K562 (cell line): ENCODE measurements around the gene SLC39A7. TPM values are rescaled to one million over a fixed set of nuclear protein-coding genes. Genes with fewer than 3 reads are reported as not detected.

Experiments used
- CC2D1A ChIP-seq: fragments of 450-650 bp; IDR thresholded peaks from 2 replicates; pipeline ENCODE4 v1.6.1; 2017; ENCODE audit warnings: mild to moderate bottlenecking
- CHD7 ChIP-seq: fragments of 200-600 bp; sonication (generic); IDR thresholded peaks from one replicate; pipeline ENCODE4 v1.6.1; 2012; ENCODE audit warnings: mild to moderate bottlenecking, low read depth, low read length, inconsistent platforms
- E2F3 ChIP-seq: fragments of 250-450 bp; sonication (Bioruptor Pico); IDR thresholded peaks from 2 replicates; pipeline ENCODE4 v1.4.0; 2020; ENCODE audit warnings: mild to moderate bottlenecking
- HBP1 ChIP-seq: fragments of 450-650 bp; formaldehyde crosslinking; IDR thresholded peaks from 2 replicates; pipeline ENCODE4 v1.4.0; 2022; ENCODE audit warnings: missing genetic modification characterization
- HDGF ChIP-seq: fragments of 450-650 bp; IDR thresholded peaks from 2 replicates; pipeline ENCODE4 v1.6.1; 2016
- ILK ChIP-seq: fragments of 450-650 bp; IDR thresholded peaks from 2 replicates; pipeline ENCODE4 v1.6.1; 2016; ENCODE audit warnings: missing genetic modification characterization, low read depth, mild to moderate bottlenecking, missing compliant biosample characterization, moderate library complexity, borderline replicate concordance
- MLLT1 ChIP-seq, 2 experiments: fragments of 450-650 bp; IDR thresholded peaks; 2 replicates each; pipeline ENCODE4 v1.6.1; 2016
- RAD21 ChIP-seq, 2 experiments: fragments of 250-450 bp in 1 of 2; fragments of 450-650 bp in 1 of 2; sonication (Bioruptor Pico) in 1 of 2; formaldehyde crosslinking in 1 of 2; IDR thresholded peaks in 1 of 2; conservative IDR thresholded peaks in 1 of 2; 2 replicates each; pipeline versions ENCODE4 v1.4.0 to v1.8.0; 2020 to 2022; ENCODE audit warnings: mild to moderate bottlenecking in 2 of 2, moderate library complexity in 1 of 2
- SMAD2 ChIP-seq: fragments of 150-350 bp; IDR thresholded peaks from 2 replicates; pipeline ENCODE4 v1.6.1; 2014; ENCODE audit warnings: low read depth, mild to moderate bottlenecking, low read length
- ZFP91 ChIP-seq: sonication (generic); formaldehyde crosslinking; IDR thresholded peaks from 2 replicates; pipeline ENCODE4 v1.8.0; 2022; ENCODE audit warnings: mild to moderate bottlenecking, missing genetic modification reagents
- ZNF75A ChIP-seq: fragments of 450-650 bp; formaldehyde crosslinking; IDR thresholded peaks from 2 replicates; pipeline ENCODE4 v1.4.0; 2020; ENCODE audit warnings: mild to moderate bottlenecking
- polyA plus RNA-seq, 8 experiments: library from polyadenylated mRNA; depleted of rRNA in 4 of 8; stranded (reverse) in 5 of 8; unstranded in 3 of 8; fragments of >200 nt; fragmentation: Nextera tagmentation in 2 of 8; fragmentation: Illumina TruSeq in 1 of 8; extraction: Ambion mirVana in 2 of 8; extraction: Trizol in 1 of 8; gene quantifications; 2 replicates each; pipeline versions ENCODE4 v1.2.1 to v1.2.3, GENCODE V29; 2011 to 2014; ENCODE audit warnings: inconsistent platforms in 1 of 8, missing spikeins in 1 of 8
- total RNA-seq, 7 experiments: library from RNA; depleted of rRNA in 6 of 7; stranded (reverse); fragments of >200 nt in 6 of 7; fragmentation: Illumina TruSeq in 2 of 7; extraction: Trizol in 2 of 7; gene quantifications; 2 replicates each; pipeline versions ENCODE4 v1.2.1 to v1.2.3, GENCODE V29; 2011 to 2021; ENCODE audit warnings: low replicate concordance in 1 of 7

SLC39A7 gene
- total and polyA plus RNA-seq, 9 of the 15 experiments (the other 6 are each of a cell fraction or from before 2014, with no cell fraction given): 21.7 to 169 (median 121) TPM

- no peak for TF ChIP-seq CHD7
- TF ChIP-seq MLLT1 (IDR thresholded peaks at IDR 0.05): peak; percentile 58 to 64; a peak in 2 of 4 replicates
- TF ChIP-seq CC2D1A: 0 out of 2 replicates have a peak, but pooled peaks have one; percentile 11
- no peak for TF ChIP-seq HBP1 (CRISPR knock-in tag)
- TF ChIP-seq ZNF75A: no peak
- no peak for TF ChIP-seq SMAD2
- peak in 1 of 2 experiments; percentile 27; a peak in 1 of 4 replicates for TF ChIP-seq RAD21 (CRISPR knock-in tag; conservative IDR thresholded peaks at IDR 0.05 in 1 of 2, IDR thresholded peaks at IDR 0.05 in 1 of 2)
- TF ChIP-seq HDGF: 0 out of 2 replicates have a peak, but pooled peaks have one; percentile 22
- TF ChIP-seq ILK (tag): no peak
- TF ChIP-seq E2F3 (CRISPR knock-in tag): no peak
- no peak for TF ChIP-seq ZFP91 (CRISPR knock-in tag)
Observed at GRCh38 chr6:33251395-33252012, 50.8 kb downstream of the SLC39A7 start (continued).
